K562 (cell line): ENCODE data around the gene RASD1. TPM values are rescaled to one million over a fixed set of nuclear protein-coding genes. Genes with fewer than 3 reads are reported as not detected.

Experiments used
- ATAC-seq: fragments of 200-7000 bp; cut with Tn5 transposase; 3 replicates; pipeline ENCODE4 v1.9.1; 2020; ENCODE audit warnings: moderate library complexity
- BruUV-seq: library from RNA; stranded (reverse); fragments of 400-500 nt; replicated peaks from 2 replicates; lab custom pipeline; 2021; lab: Mats Ljungman, UMichigan
- CTCF ChIA-PET: fragments of 300-600 bp; formaldehyde crosslinking; extraction: SDS; loops from one replicate; lab custom pipeline; 2021; ENCODE audit warnings: low intra/inter-chr PET ratio; lab: Yijun Ruan, JAX
- POLR2A ChIA-PET: fragments of 300-600, 350-650 bp; sonication (Branson Sonifier 250); formaldehyde crosslinking; extraction: SDS; loops from one replicate; lab custom pipeline; 2021; ENCODE audit warnings: antibody characterized with exemption, inconsistent platforms; lab: Yijun Ruan, JAX
- DNase-seq, 4 experiments: peaks; one replicate each; pipeline versions ENCODE4 v3.0.0 to v3.0.0-alpha.2; 2011 to 2018; ENCODE audit warnings: low spot score in 3 of 4, mixed read lengths in 3 of 4; ENCODE audit errors: extremely low read depth in 1 of 4
- FAIRE-seq: peaks from 2 replicates; lab custom pipeline; 2011; peaks lifted over from hg19 to GRCh38; lab: Jason Lieb, UNC
- H2AFZ ChIP-seq: 2 replicates; pipeline ENCODE4 v1.6.0; 2011; ENCODE audit warnings: low read depth, low read length, control low read depth, inconsistent platforms
- H3K27ac ChIP-seq: fragments of 200-600 bp; 3 replicates; pipeline ENCODE4 v1.8.0; 2011; ENCODE audit warnings: low read depth, mild to moderate bottlenecking, control low read depth, inconsistent platforms, low read length, moderate library complexity, mixed read lengths; ENCODE audit errors: extremely low read depth
- H3K27me3 ChIP-seq, 2 experiments: fragments of 300-600 bp in 1 of 2; 2 replicates in 1 of 2; 3 replicates in 1 of 2; pipeline versions ENCODE4 v1.6.0 to v1.8.0; 2011; ENCODE audit warnings: inconsistent platforms in 2 of 2, low read length in 2 of 2, mild to moderate bottlenecking in 1 of 2, mixed read lengths in 1 of 2, moderate library complexity in 1 of 2; ENCODE audit not compliant: control insufficient read depth in 2 of 2, insufficient read depth in 2 of 2
- H3K36me3 ChIP-seq: fragments of 300-600 bp; 3 replicates; pipeline ENCODE4 v1.8.0; 2011; ENCODE audit warnings: mild to moderate bottlenecking, low read length, inconsistent platforms; ENCODE audit not compliant: control insufficient read depth, insufficient read depth
- H3K4me1 ChIP-seq, 2 experiments: fragments of 200-600 bp in 1 of 2; replicated peaks in 1 of 2; 2 replicates in 1 of 2; 3 replicates in 1 of 2; pipeline versions ENCODE4 v1.5.1 to v1.8.0; 2011; ENCODE audit warnings: inconsistent platforms in 2 of 2, low read length in 2 of 2, mild to moderate bottlenecking in 1 of 2, mixed read lengths in 1 of 2, moderate library complexity in 1 of 2; ENCODE audit not compliant: control insufficient read depth in 2 of 2, insufficient read depth in 2 of 2
- H3K4me2 ChIP-seq: 2 replicates; pipeline ENCODE4 v1.6.1; 2011; ENCODE audit warnings: low read length, control low read depth, inconsistent platforms, mixed read lengths; ENCODE audit not compliant: insufficient read depth
- H3K4me3 ChIP-seq: fragments of 200-600 bp; sonication (generic), shearing (Covaris generic); 2 replicates; pipeline ENCODE4 v1.5.1; 2016; ENCODE audit warnings: control low read depth, inconsistent platforms
- H3K79me2 ChIP-seq: fragments of 200-600 bp; 3 replicates; pipeline ENCODE4 v1.8.0; 2011; ENCODE audit warnings: low read length, inconsistent platforms; ENCODE audit not compliant: control insufficient read depth, insufficient read depth
- H3K9ac ChIP-seq, 2 experiments: 2 replicates each; pipeline versions ENCODE4 v1.6.0 to v1.6.1; 2011; ENCODE audit warnings: low read depth in 2 of 2, low read length in 2 of 2, control low read depth in 1 of 2, inconsistent platforms in 1 of 2, mild to moderate bottlenecking in 1 of 2, mixed read lengths in 1 of 2; ENCODE audit not compliant: insufficient read depth in 1 of 2
- H3K9me1 ChIP-seq: one replicate; pipeline ENCODE4 v1.6.0; 2011; ENCODE audit warnings: inconsistent platforms, mild to moderate bottlenecking, low read length, moderate library complexity; ENCODE audit not compliant: control insufficient read depth, insufficient read depth
- H3K9me3 ChIP-seq: replicated peaks from 2 replicates; pipeline ENCODE4 v1.5.1; 2011; ENCODE audit warnings: low read depth, low read length, inconsistent platforms; ENCODE audit not compliant: control insufficient read depth, insufficient read depth
- H4K20me1 ChIP-seq: replicated peaks from 2 replicates; pipeline ENCODE4 v1.6.1; 2011; ENCODE audit warnings: low read length, inconsistent platforms, mixed read lengths; ENCODE audit not compliant: control insufficient read depth, insufficient read depth
- CBX5 ChIP-seq: IDR thresholded peaks from 2 replicates; pipeline ENCODE4 v1.6.1; 2014; ENCODE audit warnings: low read depth, borderline replicate concordance
- CHD1 ChIP-seq: fragments of 200-600 bp; sonication (generic); IDR thresholded peaks from one replicate; pipeline ENCODE4 v1.6.1; 2012; ENCODE audit warnings: mild to moderate bottlenecking, moderate library complexity, low read length, inconsistent platforms
- CSDE1 ChIP-seq, 2 experiments: fragments of 450-650 bp; IDR thresholded peaks; 2 replicates each; pipeline ENCODE4 v1.6.1; 2016; ENCODE audit warnings: mild to moderate bottlenecking in 1 of 2
- ELF4 ChIP-seq: fragments of 450-650 bp; formaldehyde crosslinking; IDR thresholded peaks from 2 replicates; pipeline ENCODE4 v1.4.0; 2022; ENCODE audit warnings: missing genetic modification characterization
- FOXA1 ChIP-seq: fragments of 450-650 bp; IDR thresholded peaks from 2 replicates; pipeline ENCODE4 v1.6.1; 2016; ENCODE audit warnings: mild to moderate bottlenecking, borderline replicate concordance
- MECOM ChIP-seq: fragments of 250-450 bp; sonication (Bioruptor Pico); IDR thresholded peaks from 2 replicates; pipeline ENCODE4 v1.8.0; 2022; ENCODE audit warnings: inconsistent platforms
- MTA1 ChIP-seq: fragments of 450-650 bp; IDR thresholded peaks from 2 replicates; pipeline ENCODE4 v1.6.1; 2017; ENCODE audit warnings: borderline replicate concordance
- MXD1 ChIP-seq: fragments of 250-450 bp; sonication (Bioruptor Pico); IDR thresholded peaks from 2 replicates; pipeline ENCODE4 v1.8.0; 2021; ENCODE audit warnings: borderline replicate concordance, mild to moderate bottlenecking, moderate library complexity; ENCODE audit not compliant: poor library complexity, severe bottlenecking
- MXI1 ChIP-seq: IDR thresholded peaks from 2 replicates; pipeline ENCODE4 v1.6.1; 2011; ENCODE audit warnings: low read depth, mild to moderate bottlenecking, improper control_type of control experiment, low read length
- PHF8 ChIP-seq: fragments of 200-600 bp; sonication (generic); IDR thresholded peaks from 2 replicates; pipeline ENCODE4 v1.6.1; 2012; ENCODE audit warnings: mixed run types, mild to moderate bottlenecking, inconsistent platforms, low read length, moderate library complexity, borderline replicate concordance
- SMAD1 ChIP-seq: fragments of 150-350 bp; IDR thresholded peaks from 2 replicates; pipeline ENCODE4 v1.6.1; 2014; ENCODE audit warnings: low read length, low read depth; ENCODE audit not compliant: partially characterized antibody
- SMARCA4 ChIP-seq: fragments of 450-650 bp; IDR thresholded peaks from 2 replicates; pipeline ENCODE4 v1.6.1; 2016
- TAF1 ChIP-seq: IDR thresholded peaks from 2 replicates; pipeline ENCODE4 v1.6.1; 2011; ENCODE audit warnings: mild to moderate bottlenecking, low read length, moderate library complexity; ENCODE audit not compliant: insufficient read depth, control insufficient read depth, severe bottlenecking; ENCODE audit errors: extremely low read depth
- TARDBP ChIP-seq: fragments of 450-650 bp; IDR thresholded peaks from 2 replicates; pipeline ENCODE4 v1.6.1; 2016
- XRCC5 ChIP-seq: fragments of 200-400 bp; formaldehyde crosslinking; IDR thresholded peaks from 2 replicates; pipeline ENCODE4 v1.6.1; 2017; ENCODE audit warnings: low read depth, mild to moderate bottlenecking, low read length
- ZBTB9 ChIP-seq: fragments of 450-650 bp; formaldehyde crosslinking; IDR thresholded peaks from 2 replicates; pipeline ENCODE4 v1.4.0; 2020; ENCODE audit warnings: mild to moderate bottlenecking, moderate library complexity
- WGBS: fragments of 100-300 bp; shearing (Covaris generic); methylation state at CpG from one replicate; pipeline ENCODE4 v1.1.6; 2016; ENCODE audit warnings: low coverage, mixed read lengths; ENCODE audit not compliant: insufficient coverage; ENCODE audit errors: missing lambda C conversion rate; 5-methylcytosine and 5-hydroxymethylcytosine counted together
- in situ Hi-C: fragments of 300-500 bp; cut with MboI; formaldehyde crosslinking; loops from 4 replicates; pipeline ENCODE4 v1.15.0; 2018; ENCODE audit warnings: inconsistent platforms, mixed read lengths
- intact Hi-C: fragments of 100-400 bp; cut with micrococcal nuclease; formaldehyde crosslinking; loops from 2 replicates; pipeline ENCODE4 v1.14.2; 2022
- polyA plus RNA-seq, 8 experiments: library from polyadenylated mRNA; depleted of rRNA in 4 of 8; stranded (reverse) in 5 of 8; unstranded in 3 of 8; fragments of >200 nt; fragmentation: Nextera tagmentation in 2 of 8; fragmentation: Illumina TruSeq in 1 of 8; extraction: Ambion mirVana in 2 of 8; extraction: Trizol in 1 of 8; gene quantifications; 2 replicates each; pipeline versions ENCODE4 v1.2.1 to v1.2.3, GENCODE V29; 2011 to 2014; ENCODE audit warnings: inconsistent platforms in 1 of 8, missing spikeins in 1 of 8
- total RNA-seq, 7 experiments: library from RNA; depleted of rRNA in 6 of 7; stranded (reverse); fragments of >200 nt in 6 of 7; fragmentation: Illumina TruSeq in 2 of 7; extraction: Trizol in 2 of 7; gene quantifications; 2 replicates each; pipeline versions ENCODE4 v1.2.1 to v1.2.3, GENCODE V29; 2011 to 2021; ENCODE audit warnings: low replicate concordance in 1 of 7

RASD1 gene
- total and polyA plus RNA-seq, 9 of the 15 experiments (the other 6 are each of a cell fraction or from before 2014, with no cell fraction given): 0.11 TPM; not detected in 8

- FAIRE-seq: no peak
- in situ Hi-C loops: loop anchor here (5.0 to 10.0 kb wide), 3 partner anchors 59 to 146 kb away; no protein-coding TSS in a partner anchor
- 19% methylated on average over 3 of the region's 7 CpGs for WGBS
Observed at GRCh38 chr17:17503566-17504130, 7.5 kb upstream of the RASD1 start.

GRCh38 chr17:17502741-17503565 lies 6.8 kb upstream of the RASD1 start:
- Histone ChIP-seq H3K4me2 (no peak overlapping the region), H3K9me3 (no peaks in the 10 kb centered on the region), H3K27ac (no peak overlapping the region), H2AFZ (no peak overlapping the region), H3K36me3 (no peaks in the 10 kb centered on the region), H3K9me1 (no peaks in the 10 kb centered on the region), H3K79me2 (no peaks in the 10 kb centered on the region), H3K4me1 (peaks cover 0 to 21% of the 10 kb centered on the region in 2 experiments; a peak in 2 of 5 replicates), H3K9ac (no peak overlapping the region), H3K27me3 (peaks cover 3 to 33% of the 10 kb centered on the region in 2 experiments; a peak in 2 of 5 replicates), H3K4me3 (no peak overlapping the region), H4K20me1 (no peaks in the 10 kb centered on the region)
- FAIRE-seq: no peak
- ChIA-PET POLR2A (no interaction called here), CTCF (no interaction called here)
- intact Hi-C loops: no loop called here
- no TSS peak for BruUV-seq
- DNase-seq: no peak
- 10% methylated on average over 17 of the region's 21 CpGs for WGBS
- in situ Hi-C loops: loop anchor here (5.0 to 10.0 kb wide), 3 partner anchors 59 to 146 kb away; no protein-coding TSS in a partner anchor
- no peak for ATAC-seq
- no peak for TF ChIP-seq CBX5
- TF ChIP-seq PHF8: no peak
- TF ChIP-seq CHD1: no peak
- TF ChIP-seq MXD1 (CRISPR knock-in tag): no peak
- no peak for TF ChIP-seq MTA1
- no peak for TF ChIP-seq SMARCA4
- TF ChIP-seq ZBTB9 (CRISPR knock-in tag): no peak
- TF ChIP-seq CSDE1 (IDR thresholded peaks at IDR 0.05): no peak
- no peak for TF ChIP-seq FOXA1
- TF ChIP-seq SMAD1: no peak
- TF ChIP-seq TARDBP: no peak

More at GRCh38 chr17:17503566-17504130, 7.5 kb upstream of the RASD1 start:
- no peak overlapping the region for H3K4me3 ChIP-seq
- no peaks in the 10 kb centered on the region for H3K79me2 ChIP-seq
- CTCF ChIA-PET: no interaction called here
- no peak overlapping the region for H3K4me2 ChIP-seq
- H3K9ac ChIP-seq: no peak overlapping the region
- H3K9me1 ChIP-seq: no peaks in the 10 kb centered on the region
- H4K20me1 ChIP-seq: no peaks in the 10 kb centered on the region
- no TSS peak for BruUV-seq
- POLR2A ChIA-PET: no interaction called here
- H3K27ac ChIP-seq: no peak overlapping the region
- peaks cover 0 to 25% of the 10 kb centered on the region in 2 experiments; a peak in 4 of 5 replicates for H3K4me1 ChIP-seq
- intact Hi-C loops: no loop called here
- no peaks in the 10 kb centered on the region for H3K9me3 ChIP-seq
- TF ChIP-seq ELF4 (CRISPR knock-in tag) (no peak), XRCC5 (no peak), TAF1 (no peak), MECOM (CRISPR knock-in tag) (no peak), MXI1 (no peak)
- TF ChIP-seq, all 486 proteins: peak for 0
- Histone ChIP-seq H2AFZ (no peak overlapping the region), H3K27me3 (peaks cover 3 to 33% of the 10 kb centered on the region in 2 experiments; a peak in 2 of 5 replicates), H3K36me3 (no peaks in the 10 kb centered on the region)
- ATAC-seq (no peak), DNase-seq (no peak)
